HG03039 (cell line): Measurements from ENCODE around the gene ZFYVE9.

ENCODE experiments used
- ATAC-seq: cut with Tn5 transposase; IDR thresholded peaks from one replicate; pipeline ENCODE4 v1.9.1; 2021; ENCODE audit warnings: mild to moderate bottlenecking, moderate library complexity; ENCODE audit not compliant: unreplicated experiment

ZFYVE9 gene

GRCh38 chr1:52238474-52238873 lies 96.6 kb downstream of the ZFYVE9 start:
- no peak for ATAC-seq

GRCh38 chr1:52238887-52239707 lies 97.2 kb downstream of the ZFYVE9 start:
- no peak for ATAC-seq

DNA sequence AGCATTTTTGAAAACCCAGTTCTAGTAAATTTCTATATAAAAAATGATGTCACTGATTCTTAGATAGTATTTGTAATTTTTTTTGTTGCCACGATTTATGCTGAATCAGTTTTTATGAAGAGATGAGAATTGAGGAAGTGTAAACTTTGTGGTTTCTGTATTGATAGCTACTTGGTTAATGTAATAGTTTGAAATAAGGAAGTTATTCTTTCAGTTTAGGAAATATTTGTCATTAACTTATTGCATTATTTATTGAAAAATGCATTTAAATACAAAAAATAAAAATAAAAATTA lies 97.8 kb downstream of the ZFYVE9 start:
- ATAC-seq, result no peak

DNA sequence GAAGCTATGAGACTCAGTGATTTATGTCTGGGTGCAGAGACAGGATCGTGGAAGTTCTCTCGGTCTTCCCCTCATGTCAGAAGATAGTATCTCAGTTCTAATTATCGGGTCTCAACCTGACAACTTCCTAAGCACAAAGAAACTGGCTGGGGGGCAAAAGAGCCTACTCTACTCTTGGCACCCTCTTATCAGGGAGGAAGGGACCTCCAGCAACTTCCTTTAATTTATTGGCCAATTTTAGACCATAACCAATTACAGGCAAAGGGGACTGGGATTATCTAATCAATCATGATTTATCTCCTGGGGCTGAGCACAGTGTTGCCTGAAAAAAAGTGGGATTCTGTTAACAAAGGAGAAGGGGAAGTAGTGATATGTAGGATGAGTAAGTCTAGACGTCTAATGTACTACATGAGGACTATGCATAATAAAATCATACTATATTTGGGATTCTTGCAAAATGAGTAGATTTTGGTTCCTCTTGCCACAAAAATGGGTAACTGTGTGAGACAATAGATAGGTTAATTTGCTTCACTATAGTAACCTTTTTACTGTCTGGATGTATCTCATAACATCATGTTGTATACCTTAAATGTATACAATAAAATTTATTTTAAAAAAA lies 98.8 kb downstream of the ZFYVE9 start:
- no peak for ATAC-seq

DNA sequence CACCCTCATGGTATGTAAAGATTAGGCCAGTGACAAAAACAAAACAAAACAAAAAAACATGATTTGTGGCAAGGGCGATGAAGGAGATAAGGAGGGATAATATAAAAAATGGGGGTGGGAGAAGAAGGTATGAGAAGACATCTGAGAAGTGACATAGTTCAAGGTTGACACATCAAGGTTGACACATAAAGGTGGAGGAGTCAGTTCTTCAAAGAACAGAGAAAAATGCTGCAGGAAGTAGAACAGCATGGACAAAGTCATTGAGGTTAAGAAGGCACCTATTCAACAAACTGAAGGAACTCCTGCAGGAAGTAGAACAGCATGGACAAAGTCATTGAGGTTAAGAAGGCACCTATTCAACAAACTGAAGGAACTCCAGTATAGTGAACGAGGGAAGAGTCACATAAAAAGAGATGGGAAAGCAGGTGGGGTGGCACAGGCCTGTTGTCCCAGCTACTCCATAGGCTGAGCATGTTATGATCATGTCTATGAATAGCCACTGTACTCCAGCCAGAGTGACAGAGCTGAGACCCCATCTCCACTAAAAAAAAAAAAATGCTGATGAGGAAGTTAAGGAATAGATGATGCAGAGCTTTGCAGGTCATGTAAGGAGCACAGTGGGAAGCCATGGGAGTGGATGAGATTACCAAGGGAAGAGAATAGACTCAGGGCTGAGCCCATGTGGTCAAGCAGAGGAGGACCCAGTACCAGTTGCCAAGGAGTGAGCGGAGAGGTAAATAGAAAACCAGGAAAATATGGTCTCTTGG lies 101.5 kb downstream of the ZFYVE9 start:
- no peak for ATAC-seq

- ATAC-seq, result no peak
These were observed 107.9 kb downstream of the ZFYVE9 start for GRCh38 chr1:52249831-52250230.

DNA sequence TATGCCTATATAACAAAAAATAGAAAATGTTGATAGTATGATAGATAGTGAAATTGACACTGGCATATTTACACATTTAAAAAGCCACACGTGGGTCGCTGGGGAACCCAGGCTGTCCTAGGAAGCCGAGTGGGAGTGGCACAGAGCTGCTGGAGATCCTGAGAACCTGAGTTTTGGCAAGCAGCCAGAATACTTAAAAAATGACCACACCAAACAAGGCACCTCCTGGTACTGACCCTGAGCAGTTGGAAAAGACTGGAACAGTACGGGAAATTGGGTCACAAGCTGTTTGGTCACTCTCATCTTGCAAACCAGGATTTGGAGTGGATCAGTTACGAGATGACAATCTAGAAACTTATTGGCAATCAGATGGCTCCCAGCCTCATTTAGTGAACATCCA lies 111.5 kb downstream of the ZFYVE9 start:
- ATAC-seq, result no peak

- no peak for ATAC-seq
These were observed 118.0 kb downstream of the ZFYVE9 start for GRCh38 chr1:52259886-52260285.

DNA sequence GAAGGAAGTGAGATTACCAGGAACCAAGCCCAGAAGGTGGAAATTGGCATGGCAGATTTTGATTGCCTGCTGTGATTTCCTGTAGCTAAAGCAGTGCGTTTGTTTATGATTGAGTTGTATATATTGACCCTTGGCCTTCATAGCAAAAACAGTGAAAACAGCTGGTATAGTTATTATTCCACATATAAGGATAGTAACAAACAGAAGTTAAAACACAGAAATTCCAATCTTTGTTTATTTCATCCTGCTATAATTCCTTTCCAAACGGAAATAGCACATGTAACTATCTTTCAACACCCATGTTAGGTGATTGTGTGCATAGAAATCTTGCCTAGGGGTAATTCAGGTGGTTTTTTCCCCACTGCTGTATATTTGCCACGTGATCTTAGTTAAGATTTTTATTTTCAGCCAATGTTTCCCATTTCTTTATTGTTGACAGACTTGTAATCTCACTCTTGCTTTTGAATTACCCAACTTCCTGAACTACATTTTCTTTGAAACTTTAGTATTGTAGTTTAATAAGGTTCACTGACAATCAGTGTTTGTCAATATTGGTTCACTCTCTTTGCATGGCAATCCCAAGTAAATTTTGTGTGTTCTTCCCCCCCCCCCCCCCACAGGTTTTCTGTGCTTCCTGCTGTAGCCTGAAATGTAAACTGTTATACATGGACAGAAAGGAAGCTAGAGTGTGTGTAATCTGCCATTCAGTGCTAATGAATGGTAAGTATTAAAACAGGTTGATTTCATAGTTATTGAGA lies 121.4 kb downstream of the ZFYVE9 start:
- no peak for ATAC-seq

- ATAC-seq, result no peak
These were observed 122.7 kb downstream of the ZFYVE9 start for GRCh38 chr1:52264530-52265115.

GRCh38 chr1:52266507-52266906 lies 124.6 kb downstream of the ZFYVE9 start:
- ATAC-seq, result no peak

DNA sequence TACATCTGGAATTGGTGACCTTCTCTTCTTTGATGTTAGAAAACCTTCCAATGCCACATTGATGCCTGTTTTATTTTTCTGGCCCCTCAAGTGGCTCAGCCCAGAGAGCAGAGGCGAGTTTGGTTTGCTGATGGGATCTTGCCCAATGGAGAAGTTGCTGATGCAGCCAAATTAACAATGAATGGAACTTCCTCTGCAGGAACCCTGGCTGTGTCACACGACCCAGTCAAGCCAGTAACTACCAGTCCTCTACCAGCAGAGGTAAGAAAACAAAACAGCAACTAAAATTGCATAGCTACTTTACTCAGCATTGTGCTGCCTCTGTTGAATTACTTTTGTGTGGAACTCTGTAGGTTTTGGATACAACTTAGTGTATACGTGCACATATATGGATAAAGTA lies 126.5 kb downstream of the ZFYVE9 start:
- ATAC-seq, result no peak

DNA sequence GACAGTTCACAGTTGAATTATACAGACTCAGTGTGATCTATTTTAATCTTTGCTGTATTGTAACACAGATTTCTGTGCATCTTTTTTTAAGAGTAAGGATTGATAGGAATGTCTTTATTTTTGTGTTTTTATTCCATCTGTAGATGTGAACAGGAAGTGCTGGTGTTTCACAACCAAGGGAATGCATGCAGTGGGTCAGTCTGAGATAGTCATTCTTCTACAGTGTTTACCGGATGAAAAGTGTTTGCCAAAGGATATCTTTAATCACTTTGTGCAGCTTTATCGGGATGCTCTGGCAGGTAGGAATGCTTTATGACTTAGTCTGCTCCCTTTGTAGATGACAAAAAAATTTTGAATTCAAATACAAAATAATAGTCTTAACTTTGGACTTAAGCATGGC lies 139.6 kb downstream of the ZFYVE9 start:
- no peak for ATAC-seq

GRCh38 chr1:52288286-52288685 lies 146.4 kb downstream of the ZFYVE9 start:
- no peak for ATAC-seq

DNA sequence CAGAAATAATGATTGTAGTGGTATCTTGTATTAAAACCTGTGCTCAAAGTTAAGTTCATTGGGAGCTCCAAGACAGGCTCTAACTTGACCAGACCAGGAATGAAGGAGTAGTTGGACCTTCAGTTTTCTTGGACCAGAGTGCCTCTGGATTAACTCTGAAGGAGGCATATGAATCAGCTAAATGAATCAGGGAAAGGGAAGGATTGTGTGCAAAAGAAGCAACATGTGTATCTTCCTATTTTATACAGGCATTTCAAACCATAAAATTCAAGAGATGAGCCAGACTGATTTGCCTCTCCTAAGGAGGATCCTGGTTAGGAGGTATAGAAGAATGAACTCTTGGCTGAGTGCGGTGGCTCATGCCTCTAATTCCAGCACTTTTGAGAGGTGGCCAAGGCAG lies 152.7 kb downstream of the ZFYVE9 start:
- no peak for ATAC-seq

- no peak for ATAC-seq
These were observed 154.5 kb downstream of the ZFYVE9 start for GRCh38 chr1:52296345-52296744.

GRCh38 chr1:52305417-52306226 lies 163.7 kb downstream of the ZFYVE9 start:
- no peak for ATAC-seq

GRCh38 chr1:52306227-52307006 lies 164.5 kb downstream of the ZFYVE9 start:
- ATAC-seq, result no peak

GRCh38 chr1:52321061-52321460 lies 179.2 kb downstream of the ZFYVE9 start:
- ATAC-seq, result no peak
